NCI-H1436 (cell line): ENCODE data around the gene KATNAL2.

ENCODE experiments used
- DNase-seq: peaks from one replicate; lab custom pipeline; 2025; lab: John Stamatoyannopoulos, UW

The KATNAL2 gene, protein sequence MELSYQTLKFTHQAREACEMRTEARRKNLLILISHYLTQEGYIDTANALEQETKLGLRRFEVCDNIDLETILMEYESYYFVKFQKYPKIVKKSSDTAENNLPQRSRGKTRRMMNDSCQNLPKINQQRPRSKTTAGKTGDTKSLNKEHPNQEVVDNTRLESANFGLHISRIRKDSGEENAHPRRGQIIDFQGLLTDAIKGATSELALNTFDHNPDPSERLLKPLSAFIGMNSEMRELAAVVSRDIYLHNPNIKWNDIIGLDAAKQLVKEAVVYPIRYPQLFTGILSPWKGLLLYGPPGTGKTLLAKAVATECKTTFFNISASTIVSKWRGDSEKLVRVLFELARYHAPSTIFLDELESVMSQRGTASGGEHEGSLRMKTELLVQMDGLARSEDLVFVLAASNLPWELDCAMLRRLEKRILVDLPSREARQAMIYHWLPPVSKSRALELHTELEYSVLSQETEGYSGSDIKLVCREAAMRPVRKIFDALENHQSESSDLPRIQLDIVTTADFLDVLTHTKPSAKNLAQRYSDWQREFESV

GRCh38 chr18:46917108-46917802, at the start of gene KATNAL2, which contains the start of gene PIAS2:
Gene KATNAL2 (plus strand): TSS chr18:46917602. CDS start chr18:46946873, 29,271 bp downstream.
Gene PIAS2 (minus strand): TSS chr18:46917507. CDS start chr18:46917345, 162 bp downstream.
- DNase-seq: peak; percentile 79

DNA sequence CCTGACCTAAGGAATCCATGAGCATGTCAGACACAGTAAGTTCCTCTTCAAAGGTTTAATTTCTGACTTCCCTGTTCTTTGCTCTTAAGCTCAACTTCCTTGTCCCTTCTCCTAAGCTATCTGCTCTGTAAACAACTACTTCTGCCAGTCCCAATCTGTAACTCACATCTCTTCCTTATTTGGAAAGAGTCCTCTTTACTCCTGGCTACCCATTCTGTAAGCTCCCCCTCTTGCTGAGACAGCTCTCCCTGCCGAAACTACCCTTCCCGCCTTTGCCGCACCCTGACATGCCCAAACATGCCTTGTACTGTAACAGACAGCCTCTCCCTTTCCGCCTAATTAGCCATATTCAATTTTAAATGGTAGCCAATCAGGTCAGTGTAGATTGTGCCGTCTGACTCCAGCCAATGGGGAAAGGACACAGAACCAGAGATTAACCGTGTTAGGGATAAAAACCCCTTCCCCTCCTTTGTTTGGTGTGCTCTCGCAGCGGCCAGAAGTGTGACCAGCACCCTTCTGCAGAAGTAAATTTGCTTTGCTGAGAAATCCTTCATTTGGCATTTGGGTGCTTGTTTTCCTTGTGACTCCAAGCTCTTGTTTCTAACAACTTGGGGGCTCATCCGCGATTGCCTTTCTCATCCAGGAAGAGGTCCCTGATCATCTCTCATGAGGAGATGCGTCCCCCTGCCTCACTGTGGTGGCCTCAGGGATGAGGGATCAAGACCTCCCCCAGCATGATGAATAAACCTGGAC, 49.1 kb upstream of the KATNAL2 start:
- DNase-seq: no peak

DNA sequence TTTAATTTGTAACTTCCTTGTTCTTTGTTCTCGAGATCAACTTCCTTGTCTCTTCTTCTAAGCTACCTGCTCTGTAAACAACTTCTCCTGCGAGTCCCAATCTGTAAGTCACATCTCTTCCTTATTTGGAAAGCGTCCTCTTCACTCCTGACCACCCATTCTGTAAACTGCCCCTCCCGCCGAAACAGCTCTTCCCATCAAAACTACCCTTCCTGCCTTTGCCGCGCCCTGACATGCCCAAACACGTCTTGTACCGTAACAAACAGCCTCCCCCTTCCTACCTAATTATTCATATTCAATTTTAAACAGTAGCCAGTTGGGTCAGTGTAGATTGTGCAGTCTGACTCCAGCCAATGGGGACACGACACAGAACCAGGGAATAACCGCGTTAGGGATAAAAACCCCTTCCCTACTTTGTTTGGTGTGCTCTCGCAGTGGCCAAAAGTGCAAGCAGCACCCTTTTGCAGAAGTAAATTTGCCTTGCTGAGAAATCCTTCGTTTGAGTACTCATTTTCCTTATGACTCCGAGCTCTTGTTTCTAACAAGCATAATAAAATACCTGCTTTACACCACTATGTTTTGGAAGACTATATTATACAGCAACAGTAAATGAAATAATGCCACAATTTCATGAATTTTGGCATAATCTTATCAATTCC, 39.9 kb upstream of the KATNAL2 start:
- DNase-seq: no peak

- no peak for DNase-seq
Measured at GRCh38 chr18:46883180-46883579, 34.2 kb upstream of the KATNAL2 start.

- DNase-seq: no peak
Measured at GRCh38 chr18:46886893-46887292, 30.5 kb upstream of the KATNAL2 start.

GRCh38 chr18:46888965-46889364, 28.4 kb upstream of the KATNAL2 start:
- no peak for DNase-seq

DNA sequence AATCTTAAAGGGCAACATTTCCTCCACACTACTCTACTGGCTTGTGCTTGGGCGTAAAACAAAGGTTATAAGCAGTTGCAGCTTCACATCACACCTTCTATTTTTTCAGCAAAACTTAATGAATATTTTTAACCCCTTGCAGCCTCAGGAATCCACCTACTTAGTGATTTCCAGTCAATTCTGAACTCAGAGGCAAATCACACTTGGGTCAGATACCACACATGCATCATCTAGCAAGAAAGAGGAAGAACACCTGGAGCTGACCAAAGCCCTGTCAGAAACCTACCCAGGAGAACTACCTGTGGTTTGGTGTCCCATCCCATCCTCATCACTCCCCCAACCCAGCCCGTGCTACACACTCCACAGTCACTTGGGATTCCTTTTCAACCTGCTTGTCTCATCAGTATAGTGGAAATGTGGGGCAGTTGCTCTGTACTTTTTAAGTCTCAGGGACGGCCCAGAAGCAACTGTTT, 25.6 kb upstream of the KATNAL2 start:
- DNase-seq: no peak

DNA sequence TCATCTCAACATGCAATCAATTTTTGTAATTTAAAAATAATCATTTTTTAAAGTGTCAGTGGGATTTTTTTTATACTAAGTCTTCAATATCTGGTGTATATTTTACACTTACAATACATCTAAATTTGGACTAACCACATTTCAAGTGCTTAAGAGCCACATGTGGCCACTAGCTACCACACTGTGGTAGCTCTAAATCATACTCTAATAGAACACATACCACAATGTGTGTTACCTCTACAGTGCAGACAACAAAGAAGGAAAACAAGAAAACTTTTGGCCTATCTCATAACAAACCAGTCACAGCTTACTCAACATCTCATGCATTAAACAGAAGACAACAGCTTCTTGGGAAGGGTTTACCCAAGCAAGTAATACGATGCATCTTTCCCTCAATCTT, 24.6 kb upstream of the KATNAL2 start:
- no peak for DNase-seq

- no peak for DNase-seq
Measured at GRCh38 chr18:46893360-46893759, 24.0 kb upstream of the KATNAL2 start.

- no peak for DNase-seq
Measured at GRCh38 chr18:46894124-46894523, 23.3 kb upstream of the KATNAL2 start.

DNA sequence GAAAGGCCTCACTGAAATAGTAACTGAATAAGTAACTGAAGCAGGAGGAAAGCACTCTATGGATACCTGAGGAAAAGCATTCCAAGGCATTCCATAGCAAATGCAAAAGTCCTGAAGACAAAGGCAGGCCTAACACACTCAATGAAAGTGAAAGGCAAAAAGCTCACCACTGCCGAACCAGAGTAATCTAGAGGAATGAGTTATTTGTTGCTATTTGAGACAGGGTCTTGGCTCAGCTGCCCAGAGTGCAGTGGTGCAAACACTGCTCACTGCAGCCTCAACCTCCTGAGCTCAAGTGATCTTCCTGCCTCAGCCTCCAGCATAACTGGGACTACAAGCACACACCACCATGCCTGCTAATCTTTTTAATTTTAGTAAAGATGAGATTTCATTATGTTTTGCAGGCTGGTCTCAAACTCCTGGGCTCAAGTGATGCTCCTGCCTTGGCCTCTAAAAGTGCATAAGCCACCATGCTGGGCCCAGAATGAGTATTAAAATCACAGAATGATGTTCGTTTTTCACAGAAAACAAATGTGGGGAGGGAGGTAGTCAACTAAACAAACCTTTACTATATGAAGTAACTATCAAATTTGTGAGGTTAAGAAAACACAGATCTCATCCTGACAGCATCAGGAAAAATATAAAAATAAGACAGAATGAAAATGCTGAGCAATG, 18.0 kb upstream of the KATNAL2 start:
- DNase-seq: no peak

GRCh38 chr18:46903406-46903805, 14.0 kb upstream of the KATNAL2 start:
- DNase-seq: no peak

- no peak for DNase-seq
Measured at GRCh38 chr18:46909497-46909896, 7.9 kb upstream of the KATNAL2 start.

GRCh38 chr18:46910856-46911255, 6.5 kb upstream of the KATNAL2 start:
- DNase-seq: no peak

GRCh38 chr18:46915800-46916550, 1.4 kb upstream of the KATNAL2 start:
- no peak for DNase-seq

GRCh38 chr18:46916551-46917107, 773 bp upstream of the KATNAL2 start:
- no peak for DNase-seq

DNA sequence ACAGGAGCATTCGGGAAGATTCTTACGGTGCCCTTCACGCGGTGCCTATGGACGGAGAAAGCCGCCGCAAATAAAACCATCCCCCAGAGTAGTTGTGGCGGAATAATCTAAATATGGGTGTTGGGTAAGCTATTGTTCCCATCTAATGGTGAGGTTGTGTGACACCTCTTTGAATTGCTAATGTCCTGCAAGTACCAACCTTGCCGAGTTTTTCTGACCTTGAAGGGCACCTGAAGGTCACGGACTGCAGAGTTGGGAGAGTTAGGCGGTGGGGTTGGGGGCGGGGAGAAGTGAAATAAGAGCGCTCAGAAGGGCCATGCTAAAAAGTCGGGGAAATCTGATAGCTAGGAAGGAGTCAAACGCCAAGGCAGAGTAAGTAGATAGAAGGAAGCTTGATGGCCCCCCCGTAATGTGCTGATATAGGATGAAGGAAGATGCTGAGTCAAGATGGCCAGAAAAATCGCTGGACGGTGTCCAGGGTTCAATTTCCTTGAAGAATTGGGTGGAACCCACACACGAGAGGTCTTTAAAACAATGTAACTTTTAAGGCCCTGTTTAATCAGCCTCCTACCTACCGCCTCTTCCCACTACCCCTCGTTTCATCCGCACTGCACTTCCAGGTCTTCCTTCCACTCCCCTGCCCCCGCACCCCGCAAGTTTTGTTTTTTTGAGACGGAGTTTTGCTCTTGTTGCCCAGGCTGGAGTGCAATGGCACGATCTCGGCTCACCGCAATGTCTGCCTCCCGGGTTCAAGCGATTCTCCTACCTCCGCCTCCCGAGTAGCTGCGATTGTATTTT, 600 bp downstream of the KATNAL2 start:
- DNase-seq: no peak

DNA sequence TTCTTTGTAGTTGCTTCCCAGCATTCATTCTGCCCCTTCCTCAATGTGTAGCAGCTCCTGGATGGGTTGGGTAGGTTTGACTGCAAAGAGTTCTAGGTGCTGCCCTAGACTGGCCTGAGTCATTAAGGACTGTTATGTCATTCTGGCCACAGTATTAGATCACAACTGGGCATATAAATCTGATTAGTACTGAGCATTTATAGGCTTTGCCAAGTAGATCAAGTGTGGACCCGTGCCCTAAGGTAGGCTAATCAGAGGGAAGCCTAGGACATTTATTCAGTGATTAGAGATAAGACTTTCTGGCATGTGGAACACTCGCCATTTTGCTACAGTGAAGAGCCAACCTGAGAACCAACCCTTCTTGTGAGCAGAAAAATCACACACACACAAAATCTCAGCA, 2.7 kb downstream of the KATNAL2 start:
- DNase-seq: no peak

GRCh38 chr18:46920653-46921052, 3.3 kb downstream of the KATNAL2 start:
- DNase-seq: no peak
